Activated naive CD8-positive, alpha-beta T cell treated with anti-CD3 and anti-CD28 coated beads, Interleukin-2, amount 50 U/mL, for 24 hours (primary cell): Measurements from ENCODE around the gene KRTCAP2.

ENCODE experiments used
- ATAC-seq: fragments of 150-1000 bp; cut with Tn5 transposase; one replicate; pipeline ENCODE4 v1.10.0; 2021
- DNase-seq: peaks from one replicate; pipeline ENCODE4 v3.0.0; 2021
- H3K27ac Mint-ChIP-seq: one replicate; pipeline ENCODE4 v1.8.0; 2021; ENCODE audit warnings: mild to moderate bottlenecking, mixed read lengths
- H3K27me3 Mint-ChIP-seq: one replicate; pipeline ENCODE4 v1.8.0; 2021; ENCODE audit warnings: mixed read lengths
- H3K36me3 Mint-ChIP-seq: one replicate; pipeline ENCODE4 v1.8.0; 2021; ENCODE audit warnings: low read depth, mixed read lengths
- H3K4me1 Mint-ChIP-seq: one replicate; pipeline ENCODE4 v1.8.0; 2021; ENCODE audit warnings: mixed read lengths
- H3K4me3 Mint-ChIP-seq: one replicate; pipeline ENCODE4 v1.8.0; 2021; ENCODE audit warnings: mild to moderate bottlenecking, moderate library complexity, mixed read lengths
- H3K9me3 Mint-ChIP-seq: one replicate; pipeline ENCODE4 v1.8.0; 2021; ENCODE audit warnings: mixed read lengths

Gene KRTCAP2

DNA sequence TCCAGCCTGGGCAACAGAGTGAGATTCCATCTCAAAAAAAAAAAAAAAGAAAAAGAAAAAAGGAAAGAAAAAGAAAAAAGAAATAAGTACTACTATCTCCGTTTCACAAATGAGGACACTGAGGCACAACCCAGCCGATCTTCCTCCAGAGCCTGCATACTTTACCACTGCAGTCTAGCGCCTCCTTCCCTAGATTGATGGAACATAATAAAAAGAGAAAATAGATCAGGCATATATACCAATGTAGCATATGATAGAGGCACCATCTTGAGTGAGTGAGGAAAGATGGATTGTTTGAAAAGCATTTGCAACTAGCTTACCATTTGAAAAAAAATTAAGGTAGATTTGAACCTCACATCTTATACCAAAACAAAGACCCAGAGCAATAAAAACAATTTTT is 27.6 kb downstream of the KRTCAP2 start:
- Mint-ChIP-seq H3K27me3 (peaks cover 7% of the 10 kb centered on the region), H3K4me1 (peaks cover 16% of the 10 kb centered on the region), H3K4me3 (no peak overlapping the region), H3K27ac (no peak overlapping the region), H3K36me3 (no peaks in the 10 kb centered on the region), H3K9me3 (no peaks in the 10 kb centered on the region)
- ATAC-seq, result no peak
- DNase-seq, result no peak

DNA sequence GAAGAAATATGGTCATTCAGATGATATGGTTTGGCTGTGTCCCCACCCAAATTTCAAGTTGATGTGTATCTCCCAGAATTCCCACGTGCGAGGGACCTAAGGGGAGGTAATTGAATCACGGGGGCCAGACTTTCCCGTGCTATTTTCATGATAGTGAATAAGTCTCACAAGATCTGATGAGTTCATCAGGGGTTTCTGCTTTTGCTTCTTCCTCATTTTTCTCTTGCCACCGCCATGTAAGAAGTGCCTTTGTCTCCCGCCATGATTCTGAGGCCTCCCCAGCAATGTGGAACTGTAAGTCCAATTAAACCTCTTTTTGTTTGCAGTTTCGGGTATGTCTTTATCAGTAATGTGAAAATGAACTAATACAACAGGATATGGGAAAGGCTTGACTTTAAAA is 31.4 kb downstream of the KRTCAP2 start:
- peaks cover 32% of the 10 kb centered on the region for H3K4me1 Mint-ChIP-seq
- H3K36me3 Mint-ChIP-seq, result peaks cover 21% of the 10 kb centered on the region
- H3K4me3 Mint-ChIP-seq, result no peak overlapping the region
- no peaks in the 10 kb centered on the region for H3K9me3 Mint-ChIP-seq
- no peak for DNase-seq
- no peak for ATAC-seq
- peaks cover 2% of the 10 kb centered on the region for H3K27me3 Mint-ChIP-seq
- H3K27ac Mint-ChIP-seq, result no peak overlapping the region

DNA sequence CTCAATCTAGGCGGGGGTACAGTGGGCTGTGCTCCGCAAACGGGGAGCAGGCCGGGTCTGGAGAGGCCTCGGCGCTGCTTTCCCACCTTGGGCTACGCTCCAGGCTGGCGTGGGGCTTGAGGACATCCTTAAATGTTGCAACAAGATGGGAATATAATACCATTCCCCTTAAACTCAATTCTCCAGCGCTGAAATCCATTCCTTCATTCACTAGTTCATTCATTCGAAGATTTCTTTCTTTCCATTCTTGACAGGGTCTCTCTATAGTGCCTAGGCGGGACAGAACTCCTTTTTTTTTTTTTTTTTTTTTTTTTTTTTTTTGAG is 32.5 kb downstream of the KRTCAP2 start:
- no peaks in the 10 kb centered on the region for H3K9me3 Mint-ChIP-seq
- peaks cover 36% of the 10 kb centered on the region for H3K4me1 Mint-ChIP-seq
- ATAC-seq (no peak), DNase-seq (no peak)
- H3K4me3 Mint-ChIP-seq, result peak overlapping the region; percentile 99
- peak overlapping the region; percentile 91 for H3K27ac Mint-ChIP-seq
- peaks cover 21% of the 10 kb centered on the region for H3K36me3 Mint-ChIP-seq
- peaks cover 2% of the 10 kb centered on the region for H3K27me3 Mint-ChIP-seq

DNA sequence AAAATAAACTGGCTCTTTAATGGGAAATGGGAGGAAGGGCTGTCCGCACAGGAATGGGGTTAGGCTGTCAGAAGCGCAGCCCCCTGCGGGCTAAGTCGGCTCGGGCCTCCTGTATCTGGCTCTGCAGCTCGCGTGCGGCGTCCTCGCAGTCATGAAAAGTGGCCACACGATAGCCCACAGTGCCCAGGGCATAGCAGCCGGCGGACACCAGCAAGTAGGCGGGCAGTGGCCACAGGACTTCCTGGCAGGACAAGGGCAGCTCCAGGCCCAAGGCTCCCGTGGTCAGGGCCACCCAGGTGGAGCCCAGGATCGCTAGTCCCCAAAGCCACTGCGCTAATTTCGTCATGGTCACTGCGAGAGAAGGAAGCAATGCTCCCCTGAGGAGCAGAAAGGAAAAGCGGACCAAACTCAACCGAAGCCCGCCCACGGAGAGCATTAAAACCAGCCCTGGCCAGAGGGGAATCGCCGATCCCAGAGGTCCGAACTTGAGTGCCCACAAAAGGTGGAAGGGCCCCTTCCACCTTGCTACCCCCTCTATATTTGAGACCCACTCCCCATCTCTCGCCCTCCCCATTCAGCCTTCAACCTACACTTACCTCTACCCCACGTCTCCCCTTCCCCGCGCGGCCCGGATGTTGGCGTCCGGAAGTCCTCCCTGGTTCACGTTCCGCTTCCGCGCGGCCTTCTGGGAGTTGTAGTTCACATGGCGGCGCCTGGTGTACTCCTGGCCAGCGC is 33.0 kb downstream of the KRTCAP2 start, which contains the start of gene DPM3:
DPM3 (minus strand) TSS at position 637 of the 735 bp plus-strand sequence; CDS start at position 346, 291 bp downstream.
- H3K9me3 Mint-ChIP-seq, result no peaks in the 10 kb centered on the region
- peak within 1 kb of the TSS; percentile 99 for H3K4me3 Mint-ChIP-seq
- DNase-seq (peak; percentile 93), ATAC-seq (peak; percentile 75)
- H3K4me1 Mint-ChIP-seq, result peaks cover 41% of the 10 kb centered on the region
- H3K27me3 Mint-ChIP-seq, result no peaks in the 10 kb centered on the region
- peak within 1 kb of the TSS; percentile 91 for H3K27ac Mint-ChIP-seq
- H3K36me3 Mint-ChIP-seq, result peaks cover 21% of the 10 kb centered on the region

DNA sequence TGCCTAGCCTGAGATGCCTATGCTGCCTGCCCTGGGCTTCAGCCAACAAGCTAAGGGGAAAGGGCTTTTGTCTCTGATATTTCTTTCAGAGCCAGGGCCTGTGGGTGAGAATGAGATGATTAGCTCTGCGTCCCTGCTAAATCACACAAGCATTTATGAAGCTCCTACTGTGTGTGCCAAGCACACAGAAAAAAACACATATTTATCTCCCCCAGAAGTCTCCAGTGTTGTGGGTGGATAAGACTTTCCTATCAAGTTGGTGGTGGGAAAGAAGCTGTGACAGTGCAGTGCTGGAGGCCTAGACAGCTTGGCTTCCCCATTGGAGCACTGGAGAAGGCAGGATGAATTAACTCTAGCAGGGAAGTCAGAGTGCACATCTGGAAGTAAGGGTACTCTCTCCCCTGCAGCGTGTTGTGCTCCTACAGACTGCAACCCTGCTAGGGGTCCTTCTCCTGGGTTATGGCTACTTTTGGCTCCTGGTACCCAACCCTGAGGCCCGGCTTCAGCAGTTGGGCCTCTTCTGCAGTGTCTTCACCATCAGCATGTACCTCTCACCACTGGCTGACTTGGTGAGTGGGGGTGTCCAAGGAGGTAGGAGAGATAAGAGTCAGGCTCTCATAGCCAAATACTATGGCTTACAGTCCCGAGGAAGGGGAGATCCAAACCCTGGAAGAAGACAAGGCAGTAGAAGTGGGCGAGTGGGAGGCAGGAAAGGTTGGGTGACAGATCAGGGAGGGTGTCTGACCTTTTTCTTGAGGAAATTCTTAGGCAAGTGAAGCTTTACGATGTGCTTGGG is 35.8 kb downstream of the KRTCAP2 start:
- H3K4me1 Mint-ChIP-seq, result peaks cover 47% of the 10 kb centered on the region
- DNase-seq (no peak), ATAC-seq (no peak)
- peak overlapping the region; percentile 100 for H3K27ac Mint-ChIP-seq
- H3K27me3 Mint-ChIP-seq, result no peaks in the 10 kb centered on the region
- peak overlapping the region; percentile 99 for H3K4me3 Mint-ChIP-seq
- H3K36me3 Mint-ChIP-seq, result peaks cover 21% of the 10 kb centered on the region
- H3K9me3 Mint-ChIP-seq, result no peaks in the 10 kb centered on the region

DNA sequence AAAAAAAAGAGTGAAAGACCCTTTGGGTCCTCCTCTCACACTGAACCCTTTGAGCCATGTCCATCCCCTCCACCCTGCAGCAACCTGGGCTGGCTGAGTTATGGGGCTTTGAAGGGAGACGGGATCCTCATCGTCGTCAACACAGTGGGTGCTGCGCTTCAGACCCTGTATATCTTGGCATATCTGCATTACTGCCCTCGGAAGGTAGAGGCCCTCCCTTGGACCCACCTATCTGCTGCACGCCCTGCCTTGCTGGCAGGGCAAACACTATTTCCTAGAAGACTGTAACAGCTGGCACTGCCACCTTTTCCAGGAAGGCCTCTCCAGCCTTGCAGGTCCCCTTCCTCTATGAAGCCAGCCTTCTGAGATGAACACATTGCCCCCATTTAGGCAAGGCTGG is 36.4 kb downstream of the KRTCAP2 start:
- H3K27me3 Mint-ChIP-seq, result no peaks in the 10 kb centered on the region

DNA sequence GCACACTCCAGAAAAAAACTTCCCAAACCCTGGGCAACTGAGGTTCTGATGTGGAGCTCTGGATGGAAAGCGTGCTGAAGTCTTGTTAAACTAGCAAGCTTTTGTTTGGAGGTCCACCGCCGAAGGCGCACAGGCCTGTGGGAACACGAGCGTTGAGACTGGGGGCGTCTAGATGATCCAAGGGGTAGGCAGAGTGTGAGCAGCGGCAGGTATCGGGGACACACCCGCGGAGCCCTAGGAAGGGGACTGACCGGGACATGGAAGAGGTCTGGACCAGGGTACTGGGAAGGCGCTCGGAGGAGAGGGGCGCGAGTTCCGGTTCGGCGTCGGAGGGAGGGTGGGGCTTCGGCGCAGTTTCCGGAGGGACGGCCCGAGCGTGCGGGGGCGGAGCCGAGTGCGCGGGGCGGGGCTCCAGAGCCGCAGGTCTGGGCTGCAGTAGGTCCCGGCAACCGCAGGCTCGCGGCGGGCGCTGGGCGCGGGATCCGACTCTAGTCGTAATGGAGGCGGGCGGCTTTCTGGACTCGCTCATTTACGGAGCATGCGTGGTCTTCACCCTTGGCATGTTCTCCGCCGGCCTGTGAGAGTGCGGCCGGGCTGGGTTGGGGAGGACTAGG is 37.6 kb downstream of the KRTCAP2 start, which contains the start of gene SLC50A1:
SLC50A1 (plus strand) TSS at position 438 of the 614 bp plus-strand sequence; CDS start at position 498, 60 bp downstream.
- ATAC-seq (peak; percentile 69), DNase-seq (peak; percentile 96)
- Mint-ChIP-seq H3K4me3 (peak within 1 kb of the TSS; percentile 99), H3K27ac (peak within 1 kb of the TSS; percentile 100), H3K36me3 (peaks cover 21% of the 10 kb centered on the region), H3K9me3 (no peaks in the 10 kb centered on the region), H3K27me3 (no peaks in the 10 kb centered on the region), H3K4me1 (peaks cover 45% of the 10 kb centered on the region)

More for the DNA sequence above, 36.4 kb downstream of the KRTCAP2 start:
- no peak for ATAC-seq
- DNase-seq, result no peak
- H3K36me3 Mint-ChIP-seq, result peaks cover 21% of the 10 kb centered on the region
- no peaks in the 10 kb centered on the region for H3K9me3 Mint-ChIP-seq
- H3K27ac Mint-ChIP-seq, result peak overlapping the region; percentile 100
- peak overlapping the region; percentile 99 for H3K4me3 Mint-ChIP-seq
- peaks cover 47% of the 10 kb centered on the region for H3K4me1 Mint-ChIP-seq

DNA sequence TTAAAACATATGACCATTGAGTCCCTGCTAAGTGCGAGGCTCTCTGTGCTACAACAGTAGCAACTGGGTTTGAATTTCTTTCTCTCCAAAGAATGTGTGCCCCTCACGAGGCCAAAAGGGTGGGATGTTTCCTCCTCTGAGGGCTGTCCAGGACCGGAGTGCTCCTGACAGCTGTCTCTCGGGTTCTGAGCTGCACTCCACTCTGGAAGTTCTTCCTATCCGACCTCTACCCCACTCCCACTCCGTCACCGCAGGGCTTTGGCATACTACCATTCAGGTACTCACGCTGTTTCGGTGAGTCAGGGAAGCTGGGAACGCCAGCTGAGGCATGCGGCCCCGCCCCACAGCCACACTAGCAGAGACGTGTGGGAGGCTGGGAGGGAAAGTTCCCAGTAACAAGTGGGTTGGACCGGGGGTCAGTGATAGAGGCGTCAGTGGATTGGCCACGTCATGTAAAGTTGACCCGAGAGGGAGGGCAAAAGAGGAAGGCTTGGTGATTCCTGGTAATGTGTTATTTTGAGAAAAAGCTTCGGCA is 38.2 kb downstream of the KRTCAP2 start:
- H3K36me3 Mint-ChIP-seq, result peaks cover 20% of the 10 kb centered on the region
- H3K4me1 Mint-ChIP-seq, result peaks cover 42% of the 10 kb centered on the region
- no peaks in the 10 kb centered on the region for H3K9me3 Mint-ChIP-seq
- peak; percentile 73 for DNase-seq
- H3K27ac Mint-ChIP-seq, result peak overlapping the region; percentile 100
- no peaks in the 10 kb centered on the region for H3K27me3 Mint-ChIP-seq
- ATAC-seq, result peak; percentile 30
- peak overlapping the region; percentile 99 for H3K4me3 Mint-ChIP-seq

DNA sequence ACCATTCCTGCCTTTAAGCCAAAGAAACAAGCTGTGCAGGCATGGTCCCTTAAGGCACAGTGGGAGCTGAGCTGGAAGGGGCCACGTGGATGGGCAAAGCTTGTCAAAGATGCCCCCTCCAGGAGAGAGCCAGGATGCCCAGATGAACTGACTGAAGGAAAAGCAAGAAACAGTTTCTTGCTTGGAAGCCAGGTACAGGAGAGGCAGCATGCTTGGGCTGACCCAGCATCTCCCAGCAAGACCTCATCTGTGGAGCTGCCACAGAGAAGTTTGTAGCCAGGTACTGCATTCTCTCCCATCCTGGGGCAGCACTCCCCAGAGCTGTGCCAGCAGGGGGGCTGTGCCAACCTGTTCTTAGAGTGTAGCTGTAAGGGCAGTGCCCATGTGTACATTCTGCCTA is 38.8 kb downstream of the KRTCAP2 start:
- Mint-ChIP-seq H3K27ac (peak overlapping the region; percentile 100), H3K4me1 (peaks cover 43% of the 10 kb centered on the region), H3K27me3 (no peaks in the 10 kb centered on the region), H3K4me3 (peak overlapping the region; percentile 99), H3K9me3 (no peaks in the 10 kb centered on the region), H3K36me3 (peaks cover 16% of the 10 kb centered on the region)
- DNase-seq (no peak), ATAC-seq (no peak)

DNA sequence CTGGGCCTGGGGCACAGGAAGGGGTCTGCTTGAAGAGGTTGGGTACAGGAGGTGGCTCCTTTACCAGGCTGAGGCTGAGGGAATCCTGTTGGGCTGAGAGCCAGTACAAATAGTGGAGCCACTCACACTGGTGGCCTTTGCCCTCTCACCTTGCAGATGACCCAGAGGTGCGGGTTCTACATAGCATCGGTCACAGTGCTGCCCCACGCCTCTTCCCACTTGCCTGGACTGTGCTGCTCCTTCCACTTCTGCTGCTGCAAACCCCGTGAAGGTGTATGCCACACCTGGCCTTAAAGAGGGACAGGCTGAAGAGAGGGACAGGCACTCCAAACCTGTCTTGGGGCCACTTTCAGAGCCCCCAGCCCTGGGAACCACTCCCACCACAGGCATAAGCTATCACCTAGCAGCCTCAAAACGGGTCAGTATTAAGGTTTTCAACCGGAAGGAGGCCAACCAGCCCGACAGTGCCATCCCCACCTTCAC is 39.3 kb downstream of the KRTCAP2 start:
- Mint-ChIP-seq H3K27ac (no peak overlapping the region), H3K27me3 (no peaks in the 10 kb centered on the region), H3K4me3 (no peak overlapping the region), H3K9me3 (no peaks in the 10 kb centered on the region), H3K36me3 (peaks cover 13% of the 10 kb centered on the region), H3K4me1 (peaks cover 46% of the 10 kb centered on the region)
- no peak for DNase-seq
- no peak for ATAC-seq

DNA sequence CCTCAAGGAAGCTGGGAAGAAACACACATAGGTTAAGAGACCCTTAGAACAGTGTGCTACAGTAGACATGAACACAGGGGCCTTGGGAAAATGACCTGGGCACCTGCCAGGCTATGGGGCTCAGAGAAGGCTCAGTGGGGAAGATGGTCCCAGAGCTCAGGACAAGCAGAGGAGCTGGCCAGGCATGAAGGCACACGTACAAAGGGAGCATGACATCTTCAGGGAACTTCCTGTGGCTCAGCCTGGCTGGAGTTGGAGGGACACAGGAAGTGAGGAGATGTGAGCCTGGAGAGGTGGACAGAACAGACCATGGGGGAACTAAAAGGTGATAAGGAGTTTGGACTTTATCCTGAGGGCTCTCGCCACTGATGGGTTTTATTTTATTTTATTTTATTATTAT is 41.2 kb downstream of the KRTCAP2 start:
- H3K4me1 Mint-ChIP-seq, result peaks cover 41% of the 10 kb centered on the region
- DNase-seq (no peak), ATAC-seq (no peak)
- H3K27ac Mint-ChIP-seq, result no peak overlapping the region
- H3K36me3 Mint-ChIP-seq, result no peaks in the 10 kb centered on the region
- H3K9me3 Mint-ChIP-seq, result no peaks in the 10 kb centered on the region
- peaks cover 12% of the 10 kb centered on the region for H3K27me3 Mint-ChIP-seq
- no peak overlapping the region for H3K4me3 Mint-ChIP-seq

DNA sequence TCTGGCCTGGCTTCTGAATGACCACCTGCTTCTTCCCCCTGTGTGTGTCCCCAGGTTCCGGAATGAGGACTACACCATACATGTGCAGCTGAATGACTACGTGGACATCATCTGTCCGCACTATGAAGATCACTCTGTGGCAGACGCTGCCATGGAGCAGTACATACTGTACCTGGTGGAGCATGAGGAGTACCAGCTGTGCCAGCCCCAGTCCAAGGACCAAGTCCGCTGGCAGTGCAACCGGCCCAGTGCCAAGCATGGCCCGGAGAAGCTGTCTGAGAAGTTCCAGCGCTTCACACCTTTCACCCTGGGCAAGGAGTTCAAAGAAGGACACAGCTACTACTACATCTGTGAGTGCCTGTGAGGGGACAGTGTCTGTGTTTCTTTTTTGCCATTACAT is 41.8 kb downstream of the KRTCAP2 start:
- Mint-ChIP-seq H3K9me3 (no peaks in the 10 kb centered on the region), H3K4me3 (no peak overlapping the region), H3K4me1 (peaks cover 40% of the 10 kb centered on the region), H3K36me3 (no peaks in the 10 kb centered on the region), H3K27ac (no peak overlapping the region), H3K27me3 (peaks cover 15% of the 10 kb centered on the region)
- no peak for ATAC-seq
- DNase-seq, result no peak

DNA sequence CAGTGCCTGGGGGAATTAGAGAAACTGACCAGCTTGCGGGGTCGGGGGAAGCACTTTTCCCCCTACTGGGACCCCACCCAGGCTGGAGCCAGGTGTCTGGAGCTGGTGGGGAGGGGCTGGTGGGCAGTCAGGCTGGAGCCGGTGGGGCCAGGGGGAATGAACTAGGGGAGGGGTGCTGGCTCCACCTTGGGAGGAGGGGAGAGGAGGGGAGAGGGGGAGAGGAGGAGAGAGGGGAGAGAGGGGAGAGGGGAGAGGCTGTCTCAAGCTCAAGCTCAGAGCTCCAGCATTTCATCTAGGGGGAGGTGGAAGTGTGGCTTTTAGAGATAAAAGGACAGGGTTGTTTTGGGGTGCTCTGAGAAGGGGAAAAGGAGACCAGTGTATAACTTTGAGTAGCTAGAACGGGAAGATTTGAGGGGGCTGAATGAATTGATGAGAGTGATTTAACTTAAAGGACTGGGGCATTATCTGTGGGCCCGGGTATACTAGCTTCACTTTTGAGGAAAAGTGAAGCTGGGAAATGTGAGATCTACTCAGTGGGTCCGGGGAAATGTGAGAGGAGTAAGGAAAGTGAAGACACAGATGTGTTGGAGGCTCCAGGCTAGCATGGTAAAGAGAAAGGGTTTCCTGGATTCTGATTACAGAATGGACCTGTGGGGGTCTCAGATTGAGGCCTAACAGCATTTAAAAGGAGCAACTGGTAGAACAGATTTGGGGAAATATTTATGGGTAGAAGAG is 42.7 kb downstream of the KRTCAP2 start:
- Mint-ChIP-seq H3K9me3 (no peaks in the 10 kb centered on the region), H3K4me3 (no peak overlapping the region), H3K27me3 (peaks cover 19% of the 10 kb centered on the region), H3K36me3 (no peaks in the 10 kb centered on the region), H3K27ac (no peak overlapping the region), H3K4me1 (peaks cover 39% of the 10 kb centered on the region)
- no peak for ATAC-seq
- no peak for DNase-seq
